NCI-H524 (cell line): ENCODE measurements around the gene SMAD3.
"Not testable (repeated sequence)": the region's sequence is repeated elsewhere in the genome, so short reads cannot be mapped to it uniquely, and the experiment has no call there.

Experiments
- DNase-seq, 2 experiments: peaks; one replicate each; lab custom pipeline; 2025; lab: John Stamatoyannopoulos, UW

The SMAD3 gene

GRCh38 chr15:67065531-67066005 lies at the start of gene SMAD3:
SMAD3 (plus strand) TSS chr15:67065602; CDS start chr15:67066155, 553 bp downstream.
- peak in 1 of 2 experiments; percentile 25 for DNase-seq

GRCh38 chr15:67017311-67017710 lies 48.1 kb upstream of the SMAD3 start:
- DNase-seq: no peak

- DNase-seq: peak in 1 of 2 experiments; percentile 32
Observed at GRCh38 chr15:67018026-67018425, 47.4 kb upstream of the SMAD3 start.

- DNase-seq: peak in 1 of 2 experiments; percentile 57
Observed at GRCh38 chr15:67018441-67018840, 47.0 kb upstream of the SMAD3 start.

- DNase-seq: no peak
Observed at GRCh38 chr15:67019069-67019468, 46.3 kb upstream of the SMAD3 start.

- no peak for DNase-seq
Observed at GRCh38 chr15:67019884-67020520, 45.4 kb upstream of the SMAD3 start.

GRCh38 chr15:67020668-67021067 lies 44.7 kb upstream of the SMAD3 start:
- not testable (repeated sequence) for DNase-seq

- DNase-seq: no peak
Observed at GRCh38 chr15:67021455-67021854, 43.9 kb upstream of the SMAD3 start.

GRCh38 chr15:67022587-67023105 lies 42.8 kb upstream of the SMAD3 start:
- DNase-seq: no peak

- DNase-seq: no peak
Observed at GRCh38 chr15:67023517-67024313, 41.7 kb upstream of the SMAD3 start.

- DNase-seq: no peak
Observed at GRCh38 chr15:67024314-67024997, 40.9 kb upstream of the SMAD3 start.

- no peak for DNase-seq
Observed at GRCh38 chr15:67024998-67025368, 40.4 kb upstream of the SMAD3 start.

GRCh38 chr15:67025719-67026609 lies 39.4 kb upstream of the SMAD3 start:
- DNase-seq: no peak

- DNase-seq: no peak
Observed at GRCh38 chr15:67026610-67026967, 38.8 kb upstream of the SMAD3 start.

GRCh38 chr15:67028440-67028839 lies 37.0 kb upstream of the SMAD3 start:
- not testable (repeated sequence) for DNase-seq

GRCh38 chr15:67030036-67030762 lies 35.2 kb upstream of the SMAD3 start:
- DNase-seq: peak; percentile 68 to 84

GRCh38 chr15:67031331-67031730 lies 34.1 kb upstream of the SMAD3 start:
- DNase-seq: no peak

- DNase-seq: no peak
Observed at GRCh38 chr15:67032608-67033007, 32.8 kb upstream of the SMAD3 start.

- DNase-seq: no peak
Observed at GRCh38 chr15:67033012-67033411, 32.4 kb upstream of the SMAD3 start.

- DNase-seq: peak in 1 of 2 experiments; percentile 48
Observed at GRCh38 chr15:67033571-67034044, 31.8 kb upstream of the SMAD3 start.

GRCh38 chr15:67035886-67036285 lies 29.5 kb upstream of the SMAD3 start:
- DNase-seq: no peak
